Mesothelial cell of epicardium (in vitro differentiated cells): ENCODE data around the gene MED7. TPM values are rescaled to one million over a fixed set of nuclear protein-coding genes. Genes with fewer than 3 reads are reported as not detected.

Experiments
- DNase-seq, 2 experiments: peaks; one replicate each; pipeline ENCODE4 v3.0.0; 2021; ENCODE audit warnings: low spot score in 2 of 2; ENCODE audit not compliant: unreplicated experiment in 2 of 2
- H3K27ac Mint-ChIP-seq: 2 replicates; pipeline ENCODE4 v1.8.0; 2021; ENCODE audit warnings: mixed read lengths
- H3K27me3 Mint-ChIP-seq: 2 replicates; pipeline ENCODE4 v1.8.0; 2021; ENCODE audit warnings: low read depth, mixed read lengths
- H3K36me3 Mint-ChIP-seq: 2 replicates; pipeline ENCODE4 v1.8.0; 2021; ENCODE audit warnings: mixed read lengths
- H3K4me1 Mint-ChIP-seq: 2 replicates; pipeline ENCODE4 v1.8.0; 2021; ENCODE audit warnings: mixed read lengths
- H3K4me3 Mint-ChIP-seq: 2 replicates; pipeline ENCODE4 v1.8.0; 2021; ENCODE audit warnings: mild to moderate bottlenecking, moderate library complexity, mixed read lengths
- H3K9me3 Mint-ChIP-seq: 2 replicates; pipeline ENCODE4 v1.8.0; 2021; ENCODE audit warnings: mixed read lengths
- CTCF ChIP-seq: fragments of 200-600 bp; sonication (generic); IDR thresholded peaks from one replicate; pipeline ENCODE4 v1.5.0; 2021; ENCODE audit warnings: antibody characterized with exemption; ENCODE audit not compliant: unreplicated experiment
- total RNA-seq: library from RNA; stranded (reverse); gene quantifications from 3 replicates; pipeline ENCODE4 v1.2.1, GENCODE V29; 2021

The MED7 gene
- total RNA-seq, 1 donor from 2014 or later: 9.8 TPM

GRCh38 chr5:157184117-157184670 is 41.5 kb upstream of the MED7 start:
- H3K27ac Mint-ChIP-seq: no peak overlapping the region
- H3K27me3 Mint-ChIP-seq: peaks cover 45% of the 10 kb centered on the region
- H3K9me3 Mint-ChIP-seq: no peaks in the 10 kb centered on the region
- DNase-seq: no peak
- no peak for TF ChIP-seq CTCF
- H3K36me3 Mint-ChIP-seq: no peaks in the 10 kb centered on the region
- H3K4me3 Mint-ChIP-seq: no peak overlapping the region
- no peaks in the 10 kb centered on the region for H3K4me1 Mint-ChIP-seq

- Mint-ChIP-seq H3K4me1 (no peaks in the 10 kb centered on the region), H3K27ac (no peak overlapping the region), H3K4me3 (no peak overlapping the region), H3K9me3 (peaks cover 3% of the 10 kb centered on the region), H3K36me3 (no peaks in the 10 kb centered on the region), H3K27me3 (peaks cover 53% of the 10 kb centered on the region)
- no peak for DNase-seq
- no peak for TF ChIP-seq CTCF
Observed at GRCh38 chr5:157182143-157182757, 39.6 kb upstream of the MED7 start.

- no peaks in the 10 kb centered on the region for H3K4me1 Mint-ChIP-seq
- no peak for TF ChIP-seq CTCF
- peaks cover 52% of the 10 kb centered on the region for H3K27me3 Mint-ChIP-seq
- H3K27ac Mint-ChIP-seq: no peak within 1 kb of the TSS
- DNase-seq: no peak
- H3K4me3 Mint-ChIP-seq: no peak within 1 kb of the TSS
- no peaks in the 10 kb centered on the region for H3K36me3 Mint-ChIP-seq
- H3K9me3 Mint-ChIP-seq: peaks cover 3% of the 10 kb centered on the region
Observed at GRCh38 chr5:157180374-157181264, 38.0 kb upstream of the MED7 start, which contains the start of gene ITK. TSS of gene ITK (plus strand) at chr5:157180840. CDS start at chr5:157180978, 138 bp downstream.

GRCh38 chr5:157178966-157179365 is 36.3 kb upstream of the MED7 start:
- no peak for DNase-seq
- peaks cover 3% of the 10 kb centered on the region for H3K9me3 Mint-ChIP-seq
- H3K27me3 Mint-ChIP-seq: peaks cover 57% of the 10 kb centered on the region
- H3K4me3 Mint-ChIP-seq: no peak overlapping the region
- H3K36me3 Mint-ChIP-seq: no peaks in the 10 kb centered on the region
- TF ChIP-seq CTCF: no peak
- no peak overlapping the region for H3K27ac Mint-ChIP-seq
- no peaks in the 10 kb centered on the region for H3K4me1 Mint-ChIP-seq

- no peak overlapping the region for H3K4me3 Mint-ChIP-seq
- no peaks in the 10 kb centered on the region for H3K4me1 Mint-ChIP-seq
- H3K9me3 Mint-ChIP-seq: peaks cover 3% of the 10 kb centered on the region
- DNase-seq: no peak
- no peak for TF ChIP-seq CTCF
- H3K27ac Mint-ChIP-seq: no peak overlapping the region
- peaks cover 57% of the 10 kb centered on the region for H3K27me3 Mint-ChIP-seq
- no peaks in the 10 kb centered on the region for H3K36me3 Mint-ChIP-seq
Observed at GRCh38 chr5:157177953-157178352, 35.3 kb upstream of the MED7 start.
